Mesenchymal stem cell (in vitro differentiated cells and primary cell): ENCODE results near the gene NFIB.

Source experiments
- DNase-seq: peaks from one replicate; pipeline ENCODE4 v3.0.0-alpha.2; 2013
- H2AFZ ChIP-seq: one replicate; pipeline ENCODE4 v1.6.1; 2013; ENCODE audit warnings: low read depth, mild to moderate bottlenecking, control low read depth, inconsistent platforms, low read length, moderate library complexity
- H2AK5ac ChIP-seq: 2 replicates; pipeline ENCODE4 v1.6.1; 2013; ENCODE audit warnings: low read length, moderate library complexity, mild to moderate bottlenecking, inconsistent platforms; ENCODE audit not compliant: severe bottlenecking
- H2BK120ac ChIP-seq: one replicate; pipeline ENCODE4 v1.6.1; 2013; ENCODE audit warnings: low read depth, mild to moderate bottlenecking, inconsistent platforms, low read length, moderate library complexity
- H2BK12ac ChIP-seq, 2 experiments: one replicate each; pipeline ENCODE4 v1.6.1; 2013; ENCODE audit warnings: inconsistent platforms in 2 of 2, low read length in 2 of 2, mild to moderate bottlenecking in 2 of 2, moderate library complexity in 2 of 2, control low read depth in 1 of 2
- H2BK15ac ChIP-seq: one replicate; pipeline ENCODE4 v1.6.1; 2013; ENCODE audit warnings: mild to moderate bottlenecking, low read depth, inconsistent platforms; ENCODE audit not compliant: poor library complexity, severe bottlenecking
- H2BK5ac ChIP-seq: 2 replicates; pipeline ENCODE4 v1.6.1; 2013; ENCODE audit warnings: low read depth, mild to moderate bottlenecking, low read length, control low read depth, inconsistent platforms; ENCODE audit not compliant: poor library complexity, severe bottlenecking
- H3K14ac ChIP-seq, 2 experiments: one replicate each; pipeline ENCODE4 v1.6.1; 2013; ENCODE audit warnings: inconsistent platforms in 2 of 2, low read length in 2 of 2, control low read depth in 1 of 2, mild to moderate bottlenecking in 1 of 2, moderate library complexity in 1 of 2
- H3K18ac ChIP-seq, 2 experiments: one replicate each; pipeline ENCODE4 v1.6.1; 2013; ENCODE audit warnings: inconsistent platforms in 2 of 2, low read length in 2 of 2, control low read depth in 1 of 2, low read depth in 1 of 2, mild to moderate bottlenecking in 1 of 2
- H3K23ac ChIP-seq, 2 experiments: one replicate each; pipeline ENCODE4 v1.6.1; 2013; ENCODE audit warnings: inconsistent platforms in 2 of 2, low read length in 2 of 2, mild to moderate bottlenecking in 2 of 2, moderate library complexity in 2 of 2, control low read depth in 1 of 2
- H3K27ac ChIP-seq: 2 replicates; pipeline ENCODE4 v1.5.1; 2013; ENCODE audit warnings: mild to moderate bottlenecking, moderate library complexity, low read length, control low read depth, inconsistent platforms; ENCODE audit not compliant: poor library complexity, severe bottlenecking
- H3K27me3 ChIP-seq, 2 experiments: 2 replicates each; pipeline versions ENCODE4 v1.6.1 to v1.7.0; 2013; ENCODE audit warnings: low read length in 2 of 2, mild to moderate bottlenecking in 2 of 2, moderate library complexity in 2 of 2, control low read depth in 1 of 2, inconsistent platforms in 1 of 2; ENCODE audit not compliant: control insufficient read depth in 1 of 2, insufficient read depth in 1 of 2
- H3K36me3 ChIP-seq, 2 experiments: 2 replicates each; pipeline versions ENCODE4 v1.6.1 to v1.7.0; 2013; ENCODE audit warnings: low read length in 2 of 2, control low read depth in 1 of 2, inconsistent platforms in 1 of 2, low read depth in 1 of 2, mild to moderate bottlenecking in 1 of 2; ENCODE audit not compliant: insufficient read depth in 2 of 2, control insufficient read depth in 1 of 2
- H3K4ac ChIP-seq, 2 experiments: one replicate each; pipeline ENCODE4 v1.6.1; 2013; ENCODE audit warnings: inconsistent platforms in 2 of 2, low read length in 2 of 2, mild to moderate bottlenecking in 2 of 2, moderate library complexity in 2 of 2, control low read depth in 1 of 2, low read depth in 1 of 2
- H3K4me1 ChIP-seq: 2 replicates; pipeline ENCODE4 v1.6.1; 2013; ENCODE audit warnings: low read depth, low read length, control low read depth; ENCODE audit not compliant: control insufficient read depth, insufficient read depth
- H3K4me2 ChIP-seq: 2 replicates; pipeline ENCODE4 v1.6.1; 2013; ENCODE audit warnings: low read length, mild to moderate bottlenecking, inconsistent platforms; ENCODE audit not compliant: poor library complexity, severe bottlenecking
- H3K4me3 ChIP-seq, 2 experiments: 2 replicates each; pipeline versions ENCODE4 v1.5.1 to v1.7.0; 2013; ENCODE audit warnings: low read length in 2 of 2, mild to moderate bottlenecking in 2 of 2, control low read depth in 1 of 2, low read depth in 1 of 2; ENCODE audit not compliant: insufficient read depth in 1 of 2
- H3K79me1 ChIP-seq: replicated peaks from 2 replicates; pipeline ENCODE4 v1.6.1; 2013; ENCODE audit warnings: mild to moderate bottlenecking, control low read depth, low read length, inconsistent platforms; ENCODE audit not compliant: poor library complexity, severe bottlenecking
- H3K9ac ChIP-seq: 2 replicates; pipeline ENCODE4 v1.7.0; 2013; ENCODE audit warnings: mild to moderate bottlenecking, low read length, moderate library complexity
- H3K9me3 ChIP-seq: 2 replicates; pipeline ENCODE4 v1.7.0; 2013; ENCODE audit warnings: mild to moderate bottlenecking, low read length; ENCODE audit not compliant: control insufficient read depth
- H4K8ac ChIP-seq: one replicate; pipeline ENCODE4 v1.6.1; 2013; ENCODE audit warnings: inconsistent platforms, mild to moderate bottlenecking, low read length, moderate library complexity
- H4K91ac ChIP-seq: one replicate; pipeline ENCODE4 v1.6.1; 2013; ENCODE audit warnings: mild to moderate bottlenecking, low read length, inconsistent platforms
- WGBS: methylation state at CpG from one replicate; pipeline ENCODE4 v1.1.7; 2013; ENCODE audit warnings: mixed read lengths; 5-methylcytosine and 5-hydroxymethylcytosine counted together

Gene NFIB

DNA sequence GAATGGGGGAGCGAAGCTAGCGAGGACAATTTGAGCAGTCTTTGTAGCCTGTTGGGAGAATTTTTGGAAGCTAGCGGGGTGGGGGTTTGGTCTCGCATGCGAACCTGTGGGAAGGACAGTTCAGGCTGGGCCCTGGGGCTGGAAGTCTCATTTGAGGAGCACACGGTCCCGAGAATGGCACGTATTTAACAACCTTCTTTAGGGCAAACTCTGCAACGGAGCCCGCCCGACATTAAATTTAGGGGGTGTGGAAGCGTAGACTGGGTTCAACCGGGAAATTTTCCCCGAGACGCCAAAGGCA is 35.2 kb upstream of the NFIB start:
- peaks cover 36% of the 10 kb centered on the region for H3K4me1 ChIP-seq
- H3K4ac ChIP-seq, result no peak overlapping the region
- no peak overlapping the region for H2BK12ac ChIP-seq
- no peak overlapping the region for H3K18ac ChIP-seq
- 2% methylated on average over 15 of the region's 15 CpGs for WGBS
- no peak overlapping the region for H3K14ac ChIP-seq
- no peak overlapping the region for H2AK5ac ChIP-seq
- no peaks in the 10 kb centered on the region for H3K79me1 ChIP-seq
- H3K36me3 ChIP-seq, result no peaks in the 10 kb centered on the region
- no peak overlapping the region for H4K91ac ChIP-seq
- H3K4me3 ChIP-seq, result peak overlapping the region in 1 of 2 experiments; percentile 73
- H2BK15ac ChIP-seq, result no peak overlapping the region
- no peak overlapping the region for H4K8ac ChIP-seq
- H3K4me2 ChIP-seq, result peak overlapping the region; percentile 93
- H2BK120ac ChIP-seq, result no peak overlapping the region
- H2AFZ ChIP-seq, result no peak overlapping the region
- peak; percentile 29 for DNase-seq
- H3K27me3 ChIP-seq, result peaks cover 78 to 93% of the 10 kb centered on the region in 2 experiments
- no peak overlapping the region for H2BK5ac ChIP-seq
- peak overlapping the region; percentile 41 for H3K9ac ChIP-seq
- H3K9me3 ChIP-seq, result no peaks in the 10 kb centered on the region
- H3K27ac ChIP-seq, result no peak overlapping the region
- H3K23ac ChIP-seq, result no peak overlapping the region

- Histone ChIP-seq H2BK120ac (no peak overlapping the region), H3K4me2 (peak overlapping the region; percentile 93), H3K27me3 (peaks cover 83 to 93% of the 10 kb centered on the region in 2 experiments), H2BK12ac (no peak overlapping the region), H3K9ac (peak overlapping the region; percentile 41), H3K36me3 (no peaks in the 10 kb centered on the region), H3K14ac (no peak overlapping the region), H3K23ac (peak overlapping the region in 1 of 2 experiments; percentile 28), H2BK5ac (no peak overlapping the region), H3K4me1 (peaks cover 37% of the 10 kb centered on the region), H4K8ac (no peak overlapping the region), H3K79me1 (no peaks in the 10 kb centered on the region), H2AK5ac (no peak overlapping the region), H3K9me3 (no peaks in the 10 kb centered on the region), H3K27ac (no peak overlapping the region), H2BK15ac (peak overlapping the region; percentile 3), H3K18ac (no peak overlapping the region), H2AFZ (no peak overlapping the region), H3K4ac (no peak overlapping the region), H3K4me3 (peak overlapping the region in 1 of 2 experiments; percentile 73), H4K91ac (no peak overlapping the region)
- DNase-seq, result peak; percentile 46
- WGBS, result under 1% methylated on average over 43 of the region's 43 CpGs
Observed at GRCh38 chr9:14348373-14349145, 34.6 kb upstream of the NFIB start.

- no peak overlapping the region for H2AFZ ChIP-seq
- H3K9ac ChIP-seq, result peak overlapping the region; percentile 41
- H2BK12ac ChIP-seq, result no peak overlapping the region
- no peaks in the 10 kb centered on the region for H3K9me3 ChIP-seq
- H3K4me3 ChIP-seq, result peak overlapping the region in 1 of 2 experiments; percentile 73
- no peak overlapping the region for H2BK5ac ChIP-seq
- no peak overlapping the region for H2BK15ac ChIP-seq
- H3K18ac ChIP-seq, result no peak overlapping the region
- H3K4me1 ChIP-seq, result peaks cover 37% of the 10 kb centered on the region
- H3K23ac ChIP-seq, result no peak overlapping the region
- H2BK120ac ChIP-seq, result no peak overlapping the region
- no peaks in the 10 kb centered on the region for H3K36me3 ChIP-seq
- peak overlapping the region; percentile 93 for H3K4me2 ChIP-seq
- no peak overlapping the region for H3K14ac ChIP-seq
- H3K27me3 ChIP-seq, result peaks cover 88 to 97% of the 10 kb centered on the region in 2 experiments
- H3K4ac ChIP-seq, result no peak overlapping the region
- no peak for DNase-seq
- H3K79me1 ChIP-seq, result no peaks in the 10 kb centered on the region
- no peak overlapping the region for H4K8ac ChIP-seq
- no peak overlapping the region for H2AK5ac ChIP-seq
- 0% methylated on average over 8 of the region's 10 CpGs for WGBS
- no peak overlapping the region for H3K27ac ChIP-seq
- no peak overlapping the region for H4K91ac ChIP-seq
Observed at GRCh38 chr9:14348123-14348372, 34.1 kb upstream of the NFIB start.

DNA sequence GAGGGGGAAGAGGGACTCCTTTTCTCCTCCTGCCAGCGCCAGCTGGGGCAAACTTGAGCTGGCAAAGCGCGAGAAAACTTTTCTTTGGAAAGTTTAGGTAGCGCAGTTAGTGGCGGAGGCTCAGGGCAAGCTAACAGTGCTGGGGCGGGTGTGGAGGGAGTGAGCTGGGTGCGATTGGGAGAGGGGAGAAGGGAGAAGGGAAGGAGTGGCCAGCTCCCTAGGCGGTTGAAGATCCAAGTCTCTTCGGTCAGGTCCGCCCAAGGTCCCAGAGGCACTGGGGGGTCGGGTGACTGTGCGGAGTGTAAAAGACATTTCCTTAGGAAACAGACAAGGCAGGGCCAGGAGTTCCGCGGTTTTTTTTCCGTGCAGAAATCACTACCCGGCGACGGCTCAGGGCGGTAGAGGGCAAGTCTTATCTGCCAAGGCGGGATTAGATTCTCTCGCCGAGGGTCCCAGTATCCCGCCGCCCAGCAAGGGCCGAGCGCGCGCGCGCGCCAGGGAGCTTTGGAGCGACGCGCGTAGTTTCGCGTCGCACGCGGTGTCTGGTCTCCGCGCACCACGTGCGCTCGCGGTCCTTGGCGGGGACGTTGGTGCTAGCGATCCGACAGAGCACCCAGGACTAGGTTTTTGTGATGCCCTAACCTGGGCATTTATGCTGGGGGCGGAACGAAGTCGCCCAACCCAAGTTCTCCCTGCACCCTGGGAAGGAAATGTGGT is 33.6 kb upstream of the NFIB start:
- Histone ChIP-seq H2AFZ (no peak overlapping the region), H3K27me3 (peaks cover 93 to 97% of the 10 kb centered on the region in 2 experiments), H2BK12ac (no peak overlapping the region), H2AK5ac (no peak overlapping the region), H3K4me2 (peak overlapping the region; percentile 93), H3K27ac (no peak overlapping the region), H3K79me1 (no peaks in the 10 kb centered on the region), H3K4ac (no peak overlapping the region), H4K8ac (no peak overlapping the region), H2BK15ac (no peak overlapping the region), H4K91ac (no peak overlapping the region), H3K9me3 (no peaks in the 10 kb centered on the region), H3K23ac (no peak overlapping the region), H3K14ac (no peak overlapping the region), H2BK120ac (no peak overlapping the region), H3K9ac (peak overlapping the region; percentile 41), H3K4me1 (peaks cover 37% of the 10 kb centered on the region), H3K36me3 (no peaks in the 10 kb centered on the region), H2BK5ac (no peak overlapping the region), H3K4me3 (peak overlapping the region; percentile 41 to 73), H3K18ac (no peak overlapping the region)
- peak; percentile 49 for DNase-seq
- WGBS, result under 1% methylated on average over 53 of the region's 53 CpGs
